ENCODE measurements around the gene SLC30A2.

SLC30A2 gene

DNA sequence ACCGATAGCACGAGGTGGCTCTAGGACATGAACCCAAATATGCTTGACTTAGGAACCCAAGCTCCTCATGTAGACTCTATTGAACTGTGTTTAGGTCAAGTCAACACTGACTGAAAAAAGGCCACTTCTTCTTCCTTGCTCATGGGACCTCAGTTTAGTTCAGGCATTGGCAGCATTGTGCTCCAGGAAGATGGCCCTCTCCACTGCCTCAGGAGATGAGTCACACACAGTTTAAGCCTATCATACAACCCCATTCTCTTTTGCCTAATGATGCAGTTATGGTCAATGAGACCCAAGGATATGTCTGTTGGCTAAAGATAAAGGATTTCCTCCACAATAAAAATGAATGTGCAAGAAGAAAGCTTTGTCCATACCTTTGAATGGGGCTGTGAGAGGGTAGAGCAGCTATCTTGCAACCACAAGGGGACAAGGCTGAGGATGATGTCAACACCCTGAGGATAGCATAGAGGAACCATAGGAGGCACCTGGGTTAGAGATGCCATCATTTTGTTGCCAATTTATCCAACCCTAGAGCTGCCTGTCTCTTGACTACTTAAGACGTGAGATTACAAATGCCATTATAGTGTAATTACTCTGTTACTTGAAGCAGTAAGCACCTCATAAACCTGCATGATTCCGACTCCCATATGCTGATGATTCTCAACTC, 24.5 kb upstream of the SLC30A2 start:
- no peak for DNase-seq (ENCODE audit: low read depth)

GRCh38 chr1:26069941-26070295, 24.0 kb upstream of the SLC30A2 start:
- DNase-seq (ENCODE audit: low read depth) = no peak

- no peak for DNase-seq (ENCODE audit: low read depth)
Measured at GRCh38 chr1:26067432-26067911, 21.6 kb upstream of the SLC30A2 start, which contains the start of gene TRIM63. TSS of gene TRIM63 (minus strand) at chr1:26067630. CDS start at chr1:26067494, 136 bp downstream.

GRCh38 chr1:26066857-26067256, 20.9 kb upstream of the SLC30A2 start:
- DNase-seq (ENCODE audit: low read depth) = no peak

- no peak for DNase-seq (ENCODE audit: low read depth)
Measured at GRCh38 chr1:26066160-26066559, 20.2 kb upstream of the SLC30A2 start.

- no peak for DNase-seq (ENCODE audit: low read depth)
Measured at GRCh38 chr1:26064553-26064952, 18.6 kb upstream of the SLC30A2 start.

DNA sequence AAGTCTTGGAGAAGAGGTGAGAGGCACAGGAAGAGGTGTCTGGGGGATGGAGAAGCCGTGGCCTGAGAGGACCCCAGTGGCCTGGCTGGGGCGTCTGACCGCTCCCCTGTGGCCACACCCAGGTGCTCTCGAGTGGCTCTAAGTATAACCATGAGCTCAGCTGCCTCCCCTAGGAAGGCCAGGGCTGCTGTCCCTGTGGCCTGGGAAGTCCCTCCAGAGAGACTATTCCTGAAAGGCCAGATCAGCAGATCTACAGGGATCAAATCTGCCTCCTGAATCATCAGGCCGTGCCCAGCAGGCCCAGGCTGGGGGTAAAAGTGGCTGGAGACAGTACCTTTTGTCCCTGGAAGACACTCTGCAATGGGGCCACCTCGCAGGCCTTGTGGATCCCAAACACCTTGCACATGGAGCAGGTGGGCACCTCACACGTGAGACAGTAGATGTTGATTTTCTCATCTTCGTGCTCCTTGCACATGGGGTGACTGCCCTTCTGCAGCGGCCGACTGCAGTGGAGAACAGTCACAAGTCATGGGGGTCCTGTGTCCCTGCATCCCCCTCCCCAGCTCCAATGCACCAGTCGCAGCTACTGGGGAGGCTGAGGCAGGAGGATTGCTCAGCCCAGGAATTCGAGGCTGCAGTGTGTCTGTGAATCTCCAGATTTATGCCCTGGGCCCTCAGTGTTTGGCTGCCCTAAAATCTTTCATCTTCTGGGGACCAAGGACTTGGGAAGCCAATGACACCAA, 15.1 kb upstream of the SLC30A2 start:
- no peak for DNase-seq (ENCODE audit: low read depth)

DNA sequence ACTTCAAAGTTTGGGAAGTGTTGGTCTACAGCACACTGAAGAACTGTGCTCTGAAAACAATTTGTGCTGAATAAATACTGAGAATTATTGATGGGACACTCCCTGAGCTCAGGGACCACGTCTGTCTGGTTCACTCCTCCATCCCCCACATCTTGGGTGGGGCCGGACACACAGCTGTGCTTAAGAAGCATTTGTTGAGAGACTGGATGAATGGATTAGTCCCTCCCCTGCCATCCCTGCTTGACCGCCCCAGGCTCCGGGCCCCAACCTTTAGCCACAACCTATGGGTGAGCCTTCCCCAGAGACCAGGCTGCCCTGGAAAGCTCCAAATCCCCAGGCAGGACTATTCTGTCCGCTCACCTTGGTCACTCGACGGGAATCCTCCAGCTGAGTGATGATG, 14.0 kb upstream of the SLC30A2 start:
- no peak for DNase-seq (ENCODE audit: low read depth)

GRCh38 chr1:26058052-26058595, 12.2 kb upstream of the SLC30A2 start:
- DNase-seq (ENCODE audit: low read depth) = no peak

DNA sequence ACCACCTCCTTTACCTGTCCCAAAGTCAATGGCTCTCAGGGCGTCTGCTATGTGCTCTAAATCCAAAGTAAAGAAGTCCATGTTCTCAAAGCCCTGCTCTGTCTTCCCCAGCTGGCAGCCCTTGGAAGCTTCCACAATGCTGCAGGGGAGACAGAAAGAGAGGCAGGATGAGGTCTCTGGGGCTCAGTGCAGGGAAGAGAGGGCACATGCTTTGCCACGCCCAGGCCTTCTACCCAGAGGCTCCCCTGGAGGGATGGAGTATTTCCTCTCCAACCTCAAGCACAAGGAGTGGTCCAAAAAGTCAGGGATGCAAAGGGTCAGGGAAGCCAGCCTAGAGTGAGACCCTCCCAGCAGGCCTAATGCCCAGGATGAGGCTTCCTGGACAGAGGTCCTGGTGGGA, 11.3 kb upstream of the SLC30A2 start:
- DNase-seq (ENCODE audit: low read depth) = no peak

DNA sequence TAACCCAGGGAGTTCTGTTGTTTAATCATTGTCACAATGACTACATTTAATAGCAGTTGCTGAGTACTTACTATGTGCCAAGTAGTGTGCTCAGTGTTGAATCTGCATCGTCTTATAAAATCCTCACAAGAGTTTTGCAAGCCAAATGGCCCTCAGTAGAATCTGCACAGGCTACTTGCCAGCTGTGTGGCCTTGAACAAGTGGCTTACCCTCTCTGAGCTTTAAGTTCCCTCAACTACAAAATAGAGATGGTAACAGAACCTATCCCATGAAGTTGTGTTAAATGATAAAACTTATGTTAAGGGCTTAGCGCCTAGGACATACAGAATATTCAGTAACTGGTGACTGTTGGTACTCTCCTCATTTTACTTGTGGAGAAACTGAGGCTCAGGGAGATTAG, 9.1 kb upstream of the SLC30A2 start:
- DNase-seq (ENCODE audit: low read depth) = no peak

DNA sequence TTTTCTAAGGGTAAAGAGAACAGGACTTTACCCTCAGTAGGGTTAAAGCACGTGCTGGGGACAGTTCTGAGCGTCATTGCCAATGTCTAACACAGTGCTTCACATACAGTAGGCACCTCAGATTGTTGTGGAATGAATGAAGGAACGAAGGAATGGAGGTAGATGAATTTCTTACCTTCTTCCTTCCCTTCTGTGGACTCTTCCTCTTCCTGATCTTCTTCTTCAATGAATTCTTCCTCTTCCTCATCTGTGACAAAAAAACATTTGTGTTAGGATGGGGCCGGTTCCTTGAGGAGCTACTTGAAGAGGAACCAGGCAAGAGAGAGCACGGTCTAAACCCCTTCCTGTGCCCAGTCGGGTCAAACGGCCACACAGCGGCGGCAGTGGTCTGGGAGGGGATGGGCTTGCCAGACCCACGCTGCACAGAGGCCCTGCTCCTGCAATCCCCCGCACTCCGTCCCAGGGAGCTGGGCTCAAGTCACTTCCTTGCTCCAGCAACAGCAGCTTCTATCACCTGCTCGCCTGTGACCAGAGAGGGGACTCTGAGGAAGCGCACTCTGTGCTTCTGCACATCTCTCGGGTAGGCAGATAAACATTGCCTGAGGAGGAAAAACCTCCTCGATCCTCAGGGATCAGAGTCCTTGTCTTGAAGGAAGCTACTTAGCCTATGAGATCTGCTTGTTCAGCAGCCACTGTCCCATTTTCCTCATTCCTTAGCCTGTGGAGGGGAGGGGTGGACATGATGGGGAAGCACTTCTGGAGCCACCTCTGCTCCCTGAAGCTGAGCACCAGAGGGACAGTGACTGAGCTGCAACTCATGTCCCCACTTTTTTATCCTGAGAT, 8.0 kb upstream of the SLC30A2 start:
- no peak for DNase-seq (ENCODE audit: low read depth)

GRCh38 chr1:26050248-26050640, 4.3 kb upstream of the SLC30A2 start:
- DNase-seq (ENCODE audit: low read depth) = no peak

DNA sequence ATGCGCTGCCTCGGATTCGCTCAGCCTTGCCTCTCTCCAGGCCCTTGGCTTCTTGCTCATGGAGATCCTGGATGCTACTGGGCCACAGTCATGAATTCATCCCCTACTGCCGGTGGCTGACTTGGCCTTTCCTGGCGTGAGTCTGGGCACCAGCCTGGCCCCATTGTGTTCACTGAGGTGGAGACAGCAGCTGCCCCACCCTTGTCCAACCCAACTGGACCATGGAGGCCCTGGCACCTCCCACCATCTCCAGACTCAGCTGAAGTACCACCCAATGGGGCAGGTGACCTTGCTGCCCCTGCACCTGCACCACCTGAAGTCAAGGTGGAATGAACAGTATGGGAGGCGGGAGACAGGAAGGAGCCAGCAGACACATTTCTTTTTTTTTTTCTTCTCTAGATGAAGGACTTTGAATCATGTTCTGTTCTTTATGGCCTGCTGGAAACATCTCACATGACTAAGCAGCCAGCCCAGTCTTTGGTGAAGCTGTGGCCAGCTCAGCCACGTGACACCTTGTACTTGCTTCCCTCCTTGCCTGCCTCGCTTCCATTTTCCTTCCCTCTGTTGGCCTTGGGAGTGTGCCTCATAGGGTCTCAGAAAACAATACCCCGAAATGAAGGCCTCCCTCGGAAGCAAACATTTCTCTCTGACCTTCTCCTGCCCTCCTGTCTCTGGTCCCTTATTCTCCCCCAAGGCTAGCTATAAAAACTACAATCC, 3.8 kb upstream of the SLC30A2 start:
- DNase-seq (ENCODE audit: low read depth) = no peak

DNA sequence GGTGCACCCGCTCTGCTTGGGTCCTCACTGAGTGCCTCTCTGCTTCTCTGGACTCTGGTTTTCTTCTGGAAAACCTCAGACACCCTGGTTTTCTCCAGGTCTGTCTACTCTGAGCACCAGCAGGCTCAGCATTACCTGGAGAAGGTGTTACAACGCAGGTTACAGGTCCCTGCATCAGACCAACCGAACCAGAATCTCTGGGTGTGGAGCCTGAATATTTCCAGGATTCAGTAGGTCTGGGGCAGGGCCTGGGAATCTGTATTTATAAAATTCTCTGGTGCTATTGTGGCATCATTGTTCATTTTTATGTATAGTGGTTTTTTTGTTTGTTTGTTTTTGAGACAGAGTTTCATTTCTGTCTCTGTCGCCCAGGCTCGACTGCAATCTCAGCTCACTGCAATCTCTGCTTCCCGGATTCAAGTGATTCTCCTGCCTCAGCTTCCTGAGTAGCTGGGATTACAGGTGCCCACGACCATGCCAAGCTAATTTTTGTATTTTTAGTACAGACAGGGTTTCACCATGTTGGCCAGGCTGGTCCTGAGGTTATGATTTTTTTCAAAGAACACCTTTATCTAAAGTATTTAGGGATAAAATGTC, 1.5 kb upstream of the SLC30A2 start:
- no peak for DNase-seq (ENCODE audit: low read depth)

DNA sequence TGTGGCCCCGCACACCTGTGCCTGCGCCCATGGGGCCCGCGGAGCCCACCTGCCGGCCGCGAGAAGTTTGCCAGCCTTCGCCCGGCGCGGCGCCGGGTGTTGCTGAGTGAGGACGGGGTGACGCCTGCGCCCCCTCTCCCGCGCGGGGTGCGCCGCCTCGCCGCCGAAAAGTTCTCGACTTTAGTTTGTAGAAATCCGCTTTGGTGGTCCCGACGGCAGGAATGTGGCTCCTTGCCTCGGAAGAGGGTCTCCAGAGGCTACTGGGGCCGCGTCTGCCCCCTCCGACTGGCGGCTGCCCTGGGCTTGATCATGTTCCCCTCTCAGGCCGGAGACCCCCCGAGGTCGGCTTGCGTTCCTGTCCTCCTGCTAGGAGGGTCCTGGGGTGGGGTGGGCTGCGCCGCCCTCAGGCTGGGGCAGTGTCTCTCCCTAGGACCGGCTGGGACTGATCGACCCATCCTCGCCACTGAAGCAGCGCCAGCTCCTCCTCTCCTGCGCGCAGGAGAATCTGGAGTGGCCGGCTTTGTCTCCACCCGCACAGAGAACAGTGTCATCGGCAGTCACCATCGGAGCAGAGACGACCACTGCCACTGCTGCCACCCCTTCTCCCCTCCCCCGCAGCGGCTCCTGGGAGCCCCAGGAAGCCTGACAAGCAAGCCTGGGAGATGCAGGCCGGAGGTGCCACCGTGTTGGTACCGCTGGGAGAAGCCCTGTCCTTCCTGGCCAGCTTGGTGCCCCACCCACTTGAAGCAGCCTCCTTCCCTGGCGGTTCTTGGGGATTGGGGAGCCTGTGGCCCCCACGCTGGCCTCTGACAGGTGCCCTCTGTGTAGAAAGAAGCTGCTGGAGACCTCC, 553 bp upstream of the SLC30A2 start:
- no peak for DNase-seq (ENCODE audit: low read depth)

DNA sequence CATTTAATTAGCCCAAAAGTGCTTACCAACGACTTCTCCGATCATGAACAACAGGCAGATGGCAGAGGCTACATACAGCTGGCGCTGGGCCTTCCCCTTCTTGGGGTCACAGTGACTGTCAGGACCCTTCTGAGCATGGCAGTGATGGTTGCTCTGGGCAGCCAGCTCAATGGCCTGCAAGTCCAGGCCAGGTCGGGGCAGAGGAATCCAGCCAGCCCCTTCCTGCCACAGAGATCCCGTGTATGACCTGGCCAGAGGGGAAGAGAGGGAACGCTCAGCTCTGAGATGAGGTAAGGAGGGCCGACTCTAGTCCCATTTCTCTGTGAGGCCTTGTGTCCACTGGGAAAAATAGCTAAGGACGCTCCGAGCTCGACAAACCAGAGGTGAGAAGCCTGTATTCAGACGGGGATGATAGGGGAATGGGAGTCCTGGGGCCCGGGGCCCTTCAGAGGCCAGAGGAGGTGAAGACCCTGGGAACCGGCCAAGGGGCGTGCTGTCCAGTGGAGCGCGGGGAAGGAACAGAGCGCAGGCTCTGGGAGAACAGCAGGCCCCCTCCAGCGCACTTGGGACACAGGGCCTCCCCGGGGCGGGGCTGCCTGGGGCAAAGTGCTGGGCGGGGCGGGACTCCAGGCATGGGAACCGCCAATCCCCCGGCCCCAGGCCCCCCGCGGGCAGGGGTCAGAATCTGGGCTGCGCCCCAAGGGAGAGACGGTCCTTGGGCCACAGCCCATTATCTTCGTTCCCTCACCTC, 772 bp downstream of the SLC30A2 start:
- DNase-seq (ENCODE audit: low read depth) = no peak

DNA sequence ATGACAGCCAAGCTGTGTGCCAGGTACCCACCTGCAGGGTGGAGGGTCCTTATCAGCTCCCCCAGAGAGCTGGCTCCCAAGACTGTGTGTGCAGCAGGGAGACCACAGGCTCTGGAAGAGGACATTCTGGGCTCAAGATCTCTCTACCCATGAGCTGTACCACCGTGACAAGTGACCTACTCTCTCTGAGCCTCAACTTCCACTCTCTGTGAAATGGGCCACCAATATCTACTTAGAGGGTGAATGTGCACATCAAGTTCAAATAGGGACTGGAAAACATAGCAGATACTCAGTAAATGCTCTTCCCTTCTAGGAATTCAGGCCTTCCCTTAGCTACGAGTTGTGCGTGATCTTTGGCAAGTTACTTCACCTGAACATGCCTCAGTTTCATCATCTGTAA, 1.5 kb downstream of the SLC30A2 start:
- no peak for DNase-seq (ENCODE audit: low read depth)

- DNase-seq (ENCODE audit: low read depth) = no peak
Measured at GRCh38 chr1:26043765-26044164, 2.2 kb downstream of the SLC30A2 start.

GRCh38 chr1:26041978-26042377, 3.9 kb downstream of the SLC30A2 start:
- DNase-seq (ENCODE audit: low read depth) = no peak

Measured in HS-27A (cell line).